Smooth muscle cell (in vitro differentiated cells): Measurements from ENCODE around the gene PPCS. TPM values are rescaled to one million over a fixed set of nuclear protein-coding genes. Genes with fewer than 3 reads are reported as not detected.

Source experiments
- DNase-seq: peaks from one replicate; lab custom pipeline; 2025; ENCODE audit not compliant: unreplicated experiment; lab: John Stamatoyannopoulos, UW
- H2AFZ ChIP-seq: fragments of 200-600 bp; sonication (generic); 2 replicates; pipeline ENCODE4 v1.6.0; 2016; ENCODE audit warnings: antibody characterized with exemption, low read depth, mild to moderate bottlenecking
- H3F3A ChIP-seq: fragments of 200-600 bp; sonication (generic); 2 replicates; pipeline ENCODE4 v1.6.0; 2017; ENCODE audit warnings: antibody characterized with exemption, low read depth
- H3K27ac ChIP-seq: fragments of 200-600 bp; sonication (generic); 2 replicates; pipeline ENCODE4 v1.5.1; 2016; ENCODE audit warnings: low read depth, mild to moderate bottlenecking
- H3K27me3 ChIP-seq: fragments of 200-600 bp; sonication (generic); 2 replicates; pipeline ENCODE4 v1.6.1; 2016; ENCODE audit warnings: low read depth, mild to moderate bottlenecking
- H3K36me3 ChIP-seq: fragments of 200-600 bp; sonication (generic); 2 replicates; pipeline ENCODE4 v1.5.1; 2016; ENCODE audit warnings: low read depth
- H3K4me1 ChIP-seq: fragments of 200-600 bp; sonication (generic); 2 replicates; pipeline ENCODE4 v1.5.1; 2016; ENCODE audit warnings: low read depth
- H3K4me2 ChIP-seq: fragments of 200-600 bp; sonication (generic); 2 replicates; pipeline ENCODE4 v1.6.0; 2016; ENCODE audit warnings: mild to moderate bottlenecking
- H3K4me3 ChIP-seq: fragments of 200-600 bp; sonication (generic); 2 replicates; pipeline ENCODE4 v1.5.1; 2016; ENCODE audit warnings: mild to moderate bottlenecking
- H3K79me2 ChIP-seq: fragments of 200-600 bp; sonication (generic); 2 replicates; pipeline ENCODE4 v1.6.0; 2016; ENCODE audit warnings: low read depth, mild to moderate bottlenecking
- H3K9ac ChIP-seq: fragments of 200-600 bp; sonication (generic); 2 replicates; pipeline ENCODE4 v1.6.0; 2016; ENCODE audit warnings: low read depth
- H3K9me3 ChIP-seq: fragments of 200-600 bp; sonication (generic); replicated peaks from 2 replicates; pipeline ENCODE4 v1.5.1; 2016; ENCODE audit warnings: low read depth
- H4K20me1 ChIP-seq: fragments of 200-600 bp; sonication (generic); 2 replicates; pipeline ENCODE4 v1.6.0; 2016; ENCODE audit warnings: low read depth
- WGBS: methylation state at CpG from one replicate; pipeline ENCODE4 v1.1.7; 2016; ENCODE audit warnings: low lambda C conversion rate; 5-methylcytosine and 5-hydroxymethylcytosine counted together
- polyA plus RNA-seq: library from polyadenylated mRNA; unstranded; fragments of >200 nt; fragmentation: Nextera tagmentation; extraction: Ambion mirVana; gene quantifications from 2 replicates; pipeline ENCODE4 v1.2.1, GENCODE V29; 2016
- total RNA-seq: library from RNA; depleted of rRNA; stranded (reverse); fragments of >200 nt; gene quantifications from 2 replicates; pipeline ENCODE4 v1.2.3, GENCODE V29; 2014
- TF ChIP-seq, protein P1 (sequence below): fragments of 200-600 bp; sonication (generic); IDR thresholded peaks from 2 replicates; pipeline ENCODE4 v1.5.1; 2017; ENCODE audit warnings: borderline replicate concordance, mild to moderate bottlenecking, antibody characterized with exemption; ENCODE audit not compliant: insufficient read depth, poor library complexity, severe bottlenecking

The PPCS gene
- total and polyA plus RNA-seq, 2 experiments from 2014 or later: 42.6 to 73.3 TPM

DNA sequence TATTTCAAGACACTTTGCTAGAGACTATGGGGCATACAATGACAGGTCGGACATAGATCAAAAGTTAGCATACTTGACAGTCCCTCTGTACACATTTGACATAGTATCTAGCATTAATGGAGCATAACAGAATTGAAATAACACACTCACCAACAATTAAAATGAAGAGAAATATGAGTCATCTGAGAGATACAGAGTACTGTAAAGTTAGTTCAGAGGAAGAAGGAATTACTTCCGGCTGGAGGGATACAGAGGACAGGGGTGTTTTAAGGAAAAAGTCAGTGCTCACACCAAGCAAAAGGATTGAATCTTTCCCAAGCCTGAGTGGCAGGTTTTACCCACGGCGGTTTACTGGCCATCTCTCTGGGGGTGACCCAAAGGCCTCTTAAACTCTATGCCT is 3.0 kb upstream of the PPCS start:
- Histone ChIP-seq H3F3A (no peaks in the 10 kb centered on the region), H3K36me3 (no peaks in the 10 kb centered on the region), H3K4me3 (no peak overlapping the region), H2AFZ (no peak overlapping the region), H3K4me1 (peaks cover 6% of the 10 kb centered on the region), H3K79me2 (no peaks in the 10 kb centered on the region), H3K9me3 (no peaks in the 10 kb centered on the region), H4K20me1 (no peaks in the 10 kb centered on the region), H3K9ac (no peak overlapping the region), H3K27ac (no peak overlapping the region), H3K4me2 (no peak overlapping the region), H3K27me3 (no peaks in the 10 kb centered on the region)
- TF ChIP-seq, protein P1, sequence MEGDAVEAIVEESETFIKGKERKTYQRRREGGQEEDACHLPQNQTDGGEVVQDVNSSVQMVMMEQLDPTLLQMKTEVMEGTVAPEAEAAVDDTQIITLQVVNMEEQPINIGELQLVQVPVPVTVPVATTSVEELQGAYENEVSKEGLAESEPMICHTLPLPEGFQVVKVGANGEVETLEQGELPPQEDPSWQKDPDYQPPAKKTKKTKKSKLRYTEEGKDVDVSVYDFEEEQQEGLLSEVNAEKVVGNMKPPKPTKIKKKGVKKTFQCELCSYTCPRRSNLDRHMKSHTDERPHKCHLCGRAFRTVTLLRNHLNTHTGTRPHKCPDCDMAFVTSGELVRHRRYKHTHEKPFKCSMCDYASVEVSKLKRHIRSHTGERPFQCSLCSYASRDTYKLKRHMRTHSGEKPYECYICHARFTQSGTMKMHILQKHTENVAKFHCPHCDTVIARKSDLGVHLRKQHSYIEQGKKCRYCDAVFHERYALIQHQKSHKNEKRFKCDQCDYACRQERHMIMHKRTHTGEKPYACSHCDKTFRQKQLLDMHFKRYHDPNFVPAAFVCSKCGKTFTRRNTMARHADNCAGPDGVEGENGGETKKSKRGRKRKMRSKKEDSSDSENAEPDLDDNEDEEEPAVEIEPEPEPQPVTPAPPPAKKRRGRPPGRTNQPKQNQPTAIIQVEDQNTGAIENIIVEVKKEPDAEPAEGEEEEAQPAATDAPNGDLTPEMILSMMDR: no peak
- 93% methylated on average over 4 of the region's 4 CpGs for WGBS
- DNase-seq: no peak

GRCh38 chr1:42454403-42454802 is 1.9 kb upstream of the PPCS start:
- H3K9me3 ChIP-seq: no peaks in the 10 kb centered on the region
- no peak overlapping the region for H3K9ac ChIP-seq
- no peak overlapping the region for H2AFZ ChIP-seq
- no peak overlapping the region for H3K4me3 ChIP-seq
- 92% methylated on average over 5 of the region's 5 CpGs for WGBS
- TF ChIP-seq, protein P1: no peak
- H3F3A ChIP-seq: no peaks in the 10 kb centered on the region
- no peaks in the 10 kb centered on the region for H3K27me3 ChIP-seq
- no peak overlapping the region for H3K4me2 ChIP-seq
- H3K79me2 ChIP-seq: no peaks in the 10 kb centered on the region
- peaks cover 6% of the 10 kb centered on the region for H3K4me1 ChIP-seq
- no peaks in the 10 kb centered on the region for H3K36me3 ChIP-seq
- DNase-seq: no peak
- no peak overlapping the region for H3K27ac ChIP-seq
- no peaks in the 10 kb centered on the region for H4K20me1 ChIP-seq

DNA sequence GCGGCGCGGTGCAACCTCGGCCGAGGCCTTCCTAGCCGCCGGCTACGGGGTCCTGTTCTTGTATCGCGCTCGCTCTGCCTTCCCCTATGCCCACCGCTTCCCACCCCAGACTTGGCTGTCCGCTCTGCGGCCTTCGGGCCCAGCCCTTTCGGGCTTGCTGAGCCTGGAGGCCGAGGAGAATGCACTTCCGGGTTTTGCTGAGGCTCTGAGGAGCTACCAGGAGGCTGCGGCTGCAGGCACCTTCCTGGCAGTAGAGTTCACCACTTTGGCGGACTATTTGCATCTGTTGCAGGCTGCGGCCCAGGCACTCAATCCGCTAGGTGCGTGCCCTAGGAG is 379 bp downstream of the PPCS start:
- H3K27me3 ChIP-seq: no peaks in the 10 kb centered on the region
- H4K20me1 ChIP-seq: no peaks in the 10 kb centered on the region
- DNase-seq: no peak
- TF ChIP-seq, protein P1: no peak
- H3F3A ChIP-seq: no peaks in the 10 kb centered on the region
- no peaks in the 10 kb centered on the region for H3K9me3 ChIP-seq
- H3K79me2 ChIP-seq: no peaks in the 10 kb centered on the region
- H2AFZ ChIP-seq: peak overlapping the region; percentile 98
- H3K4me3 ChIP-seq: peak overlapping the region; percentile 62
- no peaks in the 10 kb centered on the region for H3K36me3 ChIP-seq
- peak overlapping the region; percentile 74 for H3K27ac ChIP-seq
- H3K9ac ChIP-seq: peak overlapping the region; percentile 83
- under 1% methylated on average over 23 of the region's 23 CpGs for WGBS
- H3K4me1 ChIP-seq: peaks cover 6% of the 10 kb centered on the region
- peak overlapping the region; percentile 89 for H3K4me2 ChIP-seq

- WGBS: 82% methylated on average over 2 of the region's 2 CpGs
- H3K27ac ChIP-seq: peak overlapping the region; percentile 12
- no peak overlapping the region for H3K4me3 ChIP-seq
- peaks cover 6% of the 10 kb centered on the region for H3K4me1 ChIP-seq
- no peak overlapping the region for H3K4me2 ChIP-seq
- DNase-seq: no peak
- peaks cover 3% of the 10 kb centered on the region for H3F3A ChIP-seq
- no peak overlapping the region for H3K9ac ChIP-seq
- TF ChIP-seq, protein P1: no peak
- no peak overlapping the region for H2AFZ ChIP-seq
- H3K9me3 ChIP-seq: no peaks in the 10 kb centered on the region
- H3K79me2 ChIP-seq: no peaks in the 10 kb centered on the region
- H3K36me3 ChIP-seq: no peaks in the 10 kb centered on the region
- no peaks in the 10 kb centered on the region for H3K27me3 ChIP-seq
- H4K20me1 ChIP-seq: no peaks in the 10 kb centered on the region
These were observed 4.9 kb downstream of the PPCS start for GRCh38 chr1:42461196-42461595.
